ENCODE data around the gene MOB3C. TPM values are rescaled to one million over a fixed set of nuclear protein-coding genes. Genes with fewer than 3 reads are reported as not detected.

Gene MOB3C
- polyA plus RNA-seq, 1 donor (not counting 4 experiments of a cell fraction or from before 2014, with no cell fraction given) = 18.4 TPM

DNA sequence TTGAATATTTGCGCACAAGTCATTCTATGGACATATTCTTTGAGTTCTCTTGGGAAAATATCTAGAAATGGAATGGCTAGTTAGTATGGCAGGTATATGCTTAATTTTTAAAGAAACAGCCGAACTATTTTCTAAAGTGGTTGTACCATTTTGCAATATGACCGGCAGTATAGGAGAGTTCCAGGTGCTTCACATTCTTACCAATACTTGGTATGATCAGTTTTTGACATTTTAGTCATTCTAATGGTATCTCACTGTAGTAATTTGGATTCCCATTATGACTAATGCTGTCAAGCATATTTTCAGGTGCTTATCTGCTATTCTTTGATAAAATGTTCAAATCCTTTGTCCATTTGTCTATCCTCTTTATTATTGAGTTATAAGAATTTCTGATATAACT lies 31.0 kb upstream of the MOB3C start:
- DNase-seq (ENCODE audit: low read depth, low spot score) (no peak), FAIRE-seq (no peak)
- Histone ChIP-seq H3K79me2 (ENCODE audit: control insufficient read depth, insufficient read depth, low read length) (no peaks in the 10 kb centered on the region), H3K9me3 (ENCODE audit: control insufficient read depth, low read depth, low read length) (no peaks in the 10 kb centered on the region), H3K27me3 (ENCODE audit: control insufficient read depth, extremely low read depth, insufficient read depth, low read length) (no peaks in the 10 kb centered on the region), H3K4me3 (ENCODE audit: control insufficient read depth in 2 of 3, extremely low read depth in 1 of 3, insufficient read depth in 2 of 3, low read depth in 1 of 3, low read length in 3 of 3) (no peak overlapping the region), H3K27ac (ENCODE audit: control insufficient read depth, insufficient read depth, low read length) (no peak overlapping the region), H2AFZ (ENCODE audit: control insufficient read depth, low read length) (no peak overlapping the region), H3K4me2 (ENCODE audit: control insufficient read depth, extremely low read depth, insufficient read depth, low read depth, low read length) (no peak overlapping the region), H4K20me1 (ENCODE audit: control insufficient read depth, extremely low read depth, insufficient read depth, low read length) (no peaks in the 10 kb centered on the region), H3K4me1 (ENCODE audit: control insufficient read depth, extremely low read depth, insufficient read depth, low read length) (no peaks in the 10 kb centered on the region), H3K9me1 (ENCODE audit: control insufficient read depth, extremely low read depth, insufficient read depth, low read length) (no peaks in the 10 kb centered on the region), H3K9ac (ENCODE audit: control insufficient read depth, extremely low read depth, insufficient read depth, low read length) (no peak overlapping the region), H3K36me3 (ENCODE audit: control insufficient read depth in 2 of 2, extremely low read depth in 1 of 2, insufficient read depth in 2 of 2, low read length in 2 of 2) (peaks cover 0 to 13% of the 10 kb centered on the region in 2 experiments)
- no peak for TF ChIP-seq EZH2 (IDR thresholded peaks at IDR 0.05; ENCODE audit: low read length)
- TF ChIP-seq, protein P1, sequence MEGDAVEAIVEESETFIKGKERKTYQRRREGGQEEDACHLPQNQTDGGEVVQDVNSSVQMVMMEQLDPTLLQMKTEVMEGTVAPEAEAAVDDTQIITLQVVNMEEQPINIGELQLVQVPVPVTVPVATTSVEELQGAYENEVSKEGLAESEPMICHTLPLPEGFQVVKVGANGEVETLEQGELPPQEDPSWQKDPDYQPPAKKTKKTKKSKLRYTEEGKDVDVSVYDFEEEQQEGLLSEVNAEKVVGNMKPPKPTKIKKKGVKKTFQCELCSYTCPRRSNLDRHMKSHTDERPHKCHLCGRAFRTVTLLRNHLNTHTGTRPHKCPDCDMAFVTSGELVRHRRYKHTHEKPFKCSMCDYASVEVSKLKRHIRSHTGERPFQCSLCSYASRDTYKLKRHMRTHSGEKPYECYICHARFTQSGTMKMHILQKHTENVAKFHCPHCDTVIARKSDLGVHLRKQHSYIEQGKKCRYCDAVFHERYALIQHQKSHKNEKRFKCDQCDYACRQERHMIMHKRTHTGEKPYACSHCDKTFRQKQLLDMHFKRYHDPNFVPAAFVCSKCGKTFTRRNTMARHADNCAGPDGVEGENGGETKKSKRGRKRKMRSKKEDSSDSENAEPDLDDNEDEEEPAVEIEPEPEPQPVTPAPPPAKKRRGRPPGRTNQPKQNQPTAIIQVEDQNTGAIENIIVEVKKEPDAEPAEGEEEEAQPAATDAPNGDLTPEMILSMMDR (optimal IDR thresholded peaks at IDR 0.05 in 1 of 3, IDR thresholded peaks at IDR 0.05 in 1 of 3, conservative IDR thresholded peaks at IDR 0.05 in 1 of 3; ENCODE audit: extremely low read depth in 1 of 3, insufficient read depth in 2 of 3, low read length in 3 of 3) = no peak
- dilution Hi-C loops (cut with MboI; ENCODE audit: extremely low pct_ligation_motif_present, low sequenced_read_pairs) = no loop called here

DNA sequence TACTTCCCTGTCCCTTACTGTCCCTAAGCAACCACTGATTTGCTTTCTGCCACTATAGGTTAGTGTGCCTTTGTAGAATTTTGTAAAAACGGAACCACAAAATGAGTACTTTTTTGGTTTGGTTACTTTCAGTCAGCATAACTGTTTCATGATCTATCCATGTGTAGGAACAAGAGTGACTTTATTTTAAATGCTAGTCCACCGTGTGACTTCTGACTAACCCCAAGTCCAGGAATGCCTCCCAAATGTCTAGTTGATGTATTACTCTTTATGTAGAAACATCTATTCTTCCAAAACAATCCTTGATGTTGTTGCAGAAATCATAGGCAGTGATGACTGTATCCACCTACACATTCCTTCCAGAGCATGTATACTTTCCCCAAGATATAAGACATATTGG lies 30.2 kb upstream of the MOB3C start:
- no peak for DNase-seq (ENCODE audit: low read depth, low spot score)
- no peaks in the 10 kb centered on the region for H3K79me2 ChIP-seq (ENCODE audit: control insufficient read depth, insufficient read depth, low read length)
- no peaks in the 10 kb centered on the region for H3K27me3 ChIP-seq (ENCODE audit: control insufficient read depth, extremely low read depth, insufficient read depth, low read length)
- H3K27ac ChIP-seq (ENCODE audit: control insufficient read depth, insufficient read depth, low read length) = no peak overlapping the region
- no peak overlapping the region for H3K9ac ChIP-seq (ENCODE audit: control insufficient read depth, extremely low read depth, insufficient read depth, low read length)
- no peaks in the 10 kb centered on the region for H3K4me1 ChIP-seq (ENCODE audit: control insufficient read depth, extremely low read depth, insufficient read depth, low read length)
- no peak overlapping the region for H3K4me3 ChIP-seq (ENCODE audit: control insufficient read depth in 2 of 3, extremely low read depth in 1 of 3, insufficient read depth in 2 of 3, low read depth in 1 of 3, low read length in 3 of 3)
- dilution Hi-C loops (cut with MboI; ENCODE audit: extremely low pct_ligation_motif_present, low sequenced_read_pairs) = no loop called here
- TF ChIP-seq, protein P1 (optimal IDR thresholded peaks at IDR 0.05 in 1 of 3, IDR thresholded peaks at IDR 0.05 in 1 of 3, conservative IDR thresholded peaks at IDR 0.05 in 1 of 3; ENCODE audit: extremely low read depth in 1 of 3, insufficient read depth in 2 of 3, low read length in 3 of 3) = no peak
- no peak for TF ChIP-seq EZH2 (IDR thresholded peaks at IDR 0.05; ENCODE audit: low read length)
- H3K4me2 ChIP-seq (ENCODE audit: control insufficient read depth, extremely low read depth, insufficient read depth, low read depth, low read length) = no peak overlapping the region
- H3K36me3 ChIP-seq (ENCODE audit: control insufficient read depth in 2 of 2, extremely low read depth in 1 of 2, insufficient read depth in 2 of 2, low read length in 2 of 2) = peaks cover 1 to 13% of the 10 kb centered on the region in 2 experiments
- FAIRE-seq = no peak
- no peak overlapping the region for H2AFZ ChIP-seq (ENCODE audit: control insufficient read depth, low read length)
- H3K9me3 ChIP-seq (ENCODE audit: control insufficient read depth, low read depth, low read length) = no peaks in the 10 kb centered on the region
- no peaks in the 10 kb centered on the region for H4K20me1 ChIP-seq (ENCODE audit: control insufficient read depth, extremely low read depth, insufficient read depth, low read length)
- no peaks in the 10 kb centered on the region for H3K9me1 ChIP-seq (ENCODE audit: control insufficient read depth, extremely low read depth, insufficient read depth, low read length)
